Prostate gland (tissue), 2 donors: Measurements from ENCODE around the gene GGTLC3. TPM values are rescaled to one million over a fixed set of nuclear protein-coding genes. Genes with fewer than 3 reads are reported as not detected.

Experiments
- total RNA-seq, 2 donors: library from RNA; depleted of rRNA; stranded (reverse); fragments of >200 nt; gene quantifications; one replicate each; pipeline ENCODE4 v1.1.0, GENCODE V29; 2016

GGTLC3 gene
- total RNA-seq, 2 donors from 2014 or later, result 2.3 TPM; not detected in 1

Other genes with a start within 250 kb of the GGTLC3 start
- gene TMEM191B, start 9.6 kb upstream of the GGTLC3 start, total RNA-seq, result 1 to 10 TPM in 1 of 2 donors, not detected in 1; 7.3 TPM
- 1 to 10 TPM in 1 of 2 donors, under 1 TPM in 1; 0.87 to 5.2 TPM for gene RIMBP3, start 93.8 kb upstream of the GGTLC3 start, total RNA-seq